AG09309 (cell line): ENCODE results near the gene BST1.
A peak's percentile ranks its signal among the peaks of the same experiment; 100 is the strongest.

Experiments used
- DNase-seq: peaks from one replicate; pipeline ENCODE4 v3.0.0-alpha.2; 2010; ENCODE audit warnings: low read depth
- H3K4me3 ChIP-seq: 2 replicates; pipeline ENCODE4 v1.5.1; 2011; ENCODE audit warnings: mild to moderate bottlenecking, low read depth, low read length, moderate library complexity; ENCODE audit not compliant: control insufficient read depth
- CTCF ChIP-seq: IDR thresholded peaks from 2 replicates; pipeline ENCODE4 v1.5.1; 2011; ENCODE audit warnings: mild to moderate bottlenecking, low read depth, low read length, inconsistent platforms; ENCODE audit not compliant: insufficient read depth, control insufficient read depth; ENCODE audit errors: missing control alignments

The BST1 gene

GRCh38 chr4:15702941-15703403, at the start of gene BST1:
TSS of gene BST1 (plus strand) at chr4:15703065. CDS start at chr4:15703145, 80 bp downstream.
- H3K4me3 ChIP-seq = peak within 1 kb of the TSS; percentile 40
- DNase-seq = no peak
- TF ChIP-seq CTCF = no peak

- TF ChIP-seq CTCF = no peak
- H3K4me3 ChIP-seq = peak overlapping the region; percentile 86
- no peak for DNase-seq
Observed at GRCh38 chr4:15653420-15653819, 49.4 kb upstream of the BST1 start.

GRCh38 chr4:15653864-15654592, 48.8 kb upstream of the BST1 start:
- DNase-seq = peak; percentile 13
- peak overlapping the region; percentile 86 for H3K4me3 ChIP-seq
- no peak for TF ChIP-seq CTCF

- no peak for DNase-seq
- H3K4me3 ChIP-seq = peak overlapping the region; percentile 86
- TF ChIP-seq CTCF = no peak
Observed at GRCh38 chr4:15654593-15655222, 48.2 kb upstream of the BST1 start.

- peak; percentile 34 for DNase-seq
- H3K4me3 ChIP-seq = peak within 1 kb of the TSS; percentile 86
- no peak for TF ChIP-seq CTCF
Observed at GRCh38 chr4:15655223-15656037, 47.4 kb upstream of the BST1 start, which contains the start of gene FBXL5. TSS of gene FBXL5 (minus strand) at chr4:15655357. CDS start at chr4:15655287, 70 bp downstream.

GRCh38 chr4:15656038-15656470, 46.8 kb upstream of the BST1 start:
- TF ChIP-seq CTCF = no peak
- H3K4me3 ChIP-seq = peak overlapping the region; percentile 51; the same call in 1 of the 2 replicates
- DNase-seq = no peak
